ENCODE measurements around the gene ZNF526.

GRCh38 chr19:42216653-42217519 is 3.2 kb upstream of the ZNF526 start:
- TF ChIP-seq POLR2A (IDR thresholded peaks at IDR 0.05; ENCODE audit: low read length) = no peak
- no peak for TF ChIP-seq GATA1 (IDR thresholded peaks at IDR 0.05; ENCODE audit: low read depth, low read length)

Data from erythroblast (primary cell).